CD4-positive, alpha-beta T cell treated with Interleukin-10 for 1 hour (primary cell): ENCODE data around the gene SLC39A8.
"Not testable (repeated sequence)": the region's sequence is repeated elsewhere in the genome, so short reads cannot be mapped to it uniquely, and the experiment has no call there.

Source experiments
- DNase-seq: peaks from one replicate; pipeline ENCODE4 v3.0.0-alpha.2; 2020

Gene SLC39A8

GRCh38 chr4:102344954-102345794 lies at the start of gene SLC39A8:
SLC39A8 (minus strand) TSS chr4:102345482; CDS start chr4:102344662, 820 bp downstream.
- peak; percentile 87 for DNase-seq

- no peak for DNase-seq
Measured at GRCh38 chr4:102392033-102392744, 46.9 kb upstream of the SLC39A8 start.

DNA sequence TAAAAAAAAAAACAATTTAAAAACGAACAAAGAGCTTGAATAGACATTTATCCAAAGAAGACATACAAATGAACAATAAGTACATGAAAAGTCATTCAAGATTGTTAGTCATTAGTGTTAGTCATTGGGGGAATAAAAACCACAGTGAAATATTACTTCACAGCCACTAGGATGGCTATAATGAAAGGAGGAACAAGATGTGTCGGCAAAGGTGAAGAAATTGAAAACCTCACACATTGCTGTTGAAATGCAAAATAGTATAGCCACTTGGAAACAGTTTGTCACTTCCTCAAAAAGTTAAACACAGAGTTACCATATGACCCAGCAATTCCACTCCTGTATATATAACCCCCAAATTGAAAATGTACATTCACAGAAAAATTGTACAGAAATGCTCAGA lies 45.2 kb upstream of the SLC39A8 start:
- peak; percentile 13 for DNase-seq

- no peak for DNase-seq
Measured at GRCh38 chr4:102388611-102389010, 43.3 kb upstream of the SLC39A8 start.

DNA sequence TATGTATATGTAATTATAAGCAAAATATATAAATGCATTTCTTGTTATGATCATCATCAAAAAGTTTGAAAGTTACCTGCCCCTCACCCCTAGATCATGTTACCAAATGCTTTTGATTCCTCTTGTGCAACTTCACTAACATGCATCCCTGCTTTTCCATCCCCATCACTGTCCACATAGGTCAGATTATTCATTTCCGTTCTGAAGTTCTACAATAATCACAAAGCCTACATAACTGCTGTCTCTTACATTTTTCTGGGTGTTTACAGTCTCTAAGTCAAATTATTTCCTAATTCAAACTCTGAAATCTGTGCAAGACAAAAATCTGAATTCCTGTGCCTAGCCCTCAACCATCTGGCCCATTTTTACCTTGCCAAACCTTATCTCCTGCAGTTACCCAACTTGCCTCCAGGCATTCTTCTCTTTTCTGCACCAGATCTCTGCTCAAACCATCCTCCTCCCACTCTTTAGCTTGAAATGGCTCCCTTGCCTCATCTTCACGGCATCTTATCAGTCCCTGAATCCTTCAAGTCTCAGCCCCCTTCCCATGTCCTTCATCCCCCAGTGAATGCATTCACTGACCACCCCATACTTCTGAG lies 42.4 kb upstream of the SLC39A8 start:
- DNase-seq, result no peak

- DNase-seq, result no peak
Measured at GRCh38 chr4:102386966-102387365, 41.7 kb upstream of the SLC39A8 start.

- DNase-seq, result not testable (repeated sequence)
Measured at GRCh38 chr4:102380253-102380652, 35.0 kb upstream of the SLC39A8 start.

- DNase-seq, result no peak
Measured at GRCh38 chr4:102362922-102363432, 17.7 kb upstream of the SLC39A8 start.

DNA sequence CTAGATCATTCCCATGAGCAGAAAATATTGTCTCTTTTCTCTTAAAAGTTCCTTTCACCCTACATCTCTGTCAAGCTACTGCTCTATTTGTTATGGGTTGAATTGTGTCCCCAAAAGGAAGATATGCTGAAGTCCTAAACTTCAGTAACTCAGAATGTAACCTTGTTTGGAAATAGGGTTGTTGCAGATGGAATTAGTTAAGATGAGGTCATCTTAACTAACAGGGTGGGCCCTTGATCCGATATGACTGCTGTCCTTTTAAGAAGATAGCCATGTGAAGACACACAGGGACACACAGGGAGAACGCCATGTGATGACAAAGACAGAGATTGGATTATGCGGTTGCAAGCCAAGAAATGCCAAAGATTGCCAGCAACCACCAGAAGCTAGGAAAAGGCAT lies 12.8 kb upstream of the SLC39A8 start:
- no peak for DNase-seq

- not testable (repeated sequence) for DNase-seq
Measured at GRCh38 chr4:102357637-102358036, 12.4 kb upstream of the SLC39A8 start.

DNA sequence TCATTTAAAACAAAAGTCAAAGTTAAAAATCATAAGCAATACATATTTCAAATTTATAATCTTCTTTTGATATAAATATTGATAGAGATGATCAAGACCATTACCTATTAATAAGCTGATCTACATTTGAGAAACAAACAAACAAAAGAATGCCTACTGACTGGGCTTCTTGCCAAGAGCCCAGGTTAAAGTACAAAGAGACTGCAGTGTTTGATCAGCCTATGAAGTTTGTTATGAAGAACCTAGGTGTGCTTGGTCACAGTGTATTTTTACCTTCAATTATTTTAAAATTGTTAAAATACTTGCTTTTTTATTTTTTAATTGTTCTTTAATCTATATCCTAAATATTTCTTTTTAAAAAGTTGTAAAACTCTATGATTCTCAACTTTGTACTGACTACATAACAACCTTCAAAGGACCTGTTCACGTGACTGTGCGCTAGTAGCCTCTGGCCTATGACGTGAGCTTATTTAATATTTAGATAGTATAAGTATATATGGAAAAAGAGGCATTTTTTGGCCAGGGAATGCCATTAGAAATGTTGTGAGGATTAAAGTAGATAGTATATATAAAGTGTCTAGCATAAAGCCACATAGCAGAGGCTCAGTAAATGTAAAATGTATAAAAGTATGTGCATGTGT lies 11.4 kb upstream of the SLC39A8 start:
- DNase-seq, result no peak

DNA sequence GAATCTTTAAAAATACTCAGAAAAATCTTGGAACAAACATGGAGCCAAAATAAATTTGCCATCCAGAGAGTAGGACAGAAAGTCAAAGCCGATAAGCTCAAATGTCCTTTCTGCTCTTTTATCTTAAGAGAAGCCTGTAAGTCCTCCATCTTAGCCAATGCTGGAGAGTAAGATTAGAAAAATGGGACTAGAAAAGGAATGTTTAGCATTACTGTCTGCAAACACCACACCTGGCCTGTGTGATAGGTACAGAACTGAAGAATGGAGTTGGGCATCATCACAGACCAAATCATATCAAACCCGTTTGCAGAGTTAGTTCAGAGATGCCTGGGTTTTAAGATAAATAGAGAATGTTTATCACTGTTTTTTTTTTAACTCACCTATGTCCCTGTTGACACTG lies 10.5 kb upstream of the SLC39A8 start:
- no peak for DNase-seq

DNA sequence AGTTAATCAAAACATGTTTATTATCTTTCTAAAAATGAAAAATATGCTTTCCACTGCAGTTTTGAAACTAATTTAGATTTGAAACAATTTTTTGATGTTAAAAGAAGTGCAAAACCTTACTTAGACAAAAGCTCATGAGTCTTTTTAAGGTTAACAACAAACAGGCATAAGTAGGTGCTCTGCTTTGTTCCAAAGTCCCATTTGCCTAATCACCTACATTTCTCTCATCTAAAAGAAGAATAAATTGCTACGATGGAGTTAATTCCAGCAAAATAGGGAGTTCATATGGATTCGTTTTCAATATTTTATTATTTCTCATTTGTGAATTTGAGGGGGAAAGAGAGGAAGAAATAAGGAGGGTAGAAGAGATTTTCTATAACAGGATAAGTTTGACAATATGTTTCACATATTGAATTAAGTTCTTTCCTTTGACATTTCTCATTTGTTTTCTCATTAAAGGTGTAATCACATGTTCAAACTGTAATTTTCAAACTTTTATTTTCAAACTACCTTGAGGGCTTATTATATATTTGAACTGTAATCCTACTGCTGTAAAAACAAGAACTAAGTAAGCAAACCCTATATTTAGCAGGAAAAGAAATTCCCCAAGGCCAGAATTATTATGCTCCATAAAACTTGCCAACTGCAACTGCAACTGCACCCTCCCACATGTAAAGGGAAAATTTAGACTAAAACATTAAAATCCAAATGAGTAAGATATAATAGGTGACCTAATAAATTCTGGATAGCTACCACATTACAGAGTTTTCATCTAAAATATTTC lies 9.6 kb upstream of the SLC39A8 start:
- DNase-seq, result no peak

DNA sequence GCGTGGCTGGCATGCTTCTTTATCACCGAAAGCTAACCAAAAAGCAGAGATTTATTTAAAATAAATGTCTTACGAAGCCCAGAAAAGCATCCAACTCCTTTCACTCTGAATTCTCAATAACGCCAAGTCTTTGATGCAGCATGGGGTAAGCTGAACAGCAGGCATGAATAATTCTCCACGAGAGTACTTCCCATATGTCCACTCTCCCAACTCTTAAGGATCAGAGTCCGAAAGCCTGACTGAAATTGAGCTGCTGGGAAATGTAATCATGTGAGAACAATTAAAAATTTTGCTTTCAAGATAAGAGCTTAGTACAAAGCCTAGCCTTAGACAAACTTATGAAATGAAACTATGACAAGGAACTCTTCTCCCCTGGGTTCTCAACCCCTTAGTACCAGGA lies 7.5 kb upstream of the SLC39A8 start:
- DNase-seq, result no peak

DNA sequence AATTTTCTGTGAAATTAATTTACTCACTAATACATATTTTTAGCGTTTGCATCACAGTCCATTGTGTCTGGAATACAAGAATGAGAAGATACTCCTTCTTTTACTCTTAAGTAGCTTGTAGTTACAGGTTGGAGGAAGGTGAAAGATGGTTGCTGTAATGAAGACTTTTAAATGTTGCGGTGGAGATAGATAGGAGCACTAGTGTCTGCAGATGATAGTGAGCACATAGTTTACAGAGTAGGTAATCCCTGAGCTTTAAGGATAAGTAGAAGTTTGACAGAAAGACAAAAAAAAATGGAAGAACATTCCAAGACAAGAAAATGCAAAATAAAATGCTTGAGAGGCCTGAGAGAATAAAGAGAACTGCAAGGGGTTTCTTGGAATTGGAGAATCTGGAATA lies 5.4 kb upstream of the SLC39A8 start:
- no peak for DNase-seq

- DNase-seq, result no peak
Measured at GRCh38 chr4:102348701-102349100, 3.4 kb upstream of the SLC39A8 start.

- peak; percentile 19 for DNase-seq
Measured at GRCh38 chr4:102345795-102346100, 466 bp upstream of the SLC39A8 start.

GRCh38 chr4:102344520-102344953 lies 745 bp downstream of the SLC39A8 start:
- peak; percentile 68 for DNase-seq

DNA sequence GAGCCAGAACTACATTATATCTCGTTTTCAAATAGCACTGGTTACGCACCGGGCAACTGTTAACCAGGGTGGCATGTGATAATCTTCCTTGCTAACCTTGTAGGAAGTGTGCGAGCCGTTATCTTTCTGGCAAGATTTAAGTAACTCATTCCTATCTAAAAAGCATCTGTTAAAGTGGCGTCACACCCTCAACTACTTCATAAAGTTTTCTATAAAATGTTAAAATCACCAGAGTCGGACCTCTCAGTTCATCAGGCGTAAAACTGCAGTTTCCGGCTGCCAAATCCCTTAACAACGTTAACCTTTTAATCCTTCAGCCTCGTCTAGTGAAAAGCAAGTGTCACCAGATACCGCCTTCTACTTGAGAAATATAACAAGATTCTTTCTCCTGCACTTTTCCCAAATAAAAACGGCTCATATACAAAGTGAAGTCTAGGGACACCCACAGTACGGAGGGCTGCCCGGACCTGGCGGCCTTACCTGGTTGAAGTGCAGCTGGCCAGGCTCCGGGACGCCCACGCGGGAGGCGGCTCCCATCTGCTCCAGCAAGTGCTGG lies 1.2 kb downstream of the SLC39A8 start:
- no peak for DNase-seq

DNA sequence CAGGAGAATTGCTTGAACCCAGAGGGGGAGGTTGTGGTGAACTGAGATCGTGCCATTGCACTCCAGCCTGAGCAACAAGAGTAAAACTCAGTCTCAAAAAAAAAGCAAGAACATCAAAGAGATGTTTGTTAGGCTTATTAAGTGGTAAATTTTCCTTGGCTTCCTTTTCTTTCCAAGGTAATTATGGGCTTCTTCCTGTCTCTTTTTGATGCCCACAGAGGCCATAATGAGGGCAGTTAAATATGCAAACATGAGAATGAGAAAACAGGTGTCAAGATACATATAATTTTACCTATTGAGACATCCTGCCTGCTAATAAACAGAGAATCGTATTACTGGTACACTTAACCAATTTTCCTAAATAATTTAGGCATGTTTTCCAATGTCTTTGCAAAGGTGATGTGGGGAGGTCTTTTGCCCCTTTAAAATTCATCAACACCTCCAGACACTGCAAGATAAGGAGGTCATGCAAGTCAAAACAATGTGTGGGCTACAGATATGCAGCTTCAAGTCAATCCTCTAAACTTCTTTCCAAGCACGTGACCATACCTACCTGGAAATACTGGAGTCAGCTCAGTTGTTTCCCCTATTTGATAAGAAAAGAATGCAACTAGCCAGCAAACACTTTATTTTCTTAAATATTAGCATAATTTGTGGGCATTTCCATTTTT lies 2.7 kb downstream of the SLC39A8 start:
- no peak for DNase-seq

GRCh38 chr4:102341201-102341600 lies 4.1 kb downstream of the SLC39A8 start:
- no peak for DNase-seq

DNA sequence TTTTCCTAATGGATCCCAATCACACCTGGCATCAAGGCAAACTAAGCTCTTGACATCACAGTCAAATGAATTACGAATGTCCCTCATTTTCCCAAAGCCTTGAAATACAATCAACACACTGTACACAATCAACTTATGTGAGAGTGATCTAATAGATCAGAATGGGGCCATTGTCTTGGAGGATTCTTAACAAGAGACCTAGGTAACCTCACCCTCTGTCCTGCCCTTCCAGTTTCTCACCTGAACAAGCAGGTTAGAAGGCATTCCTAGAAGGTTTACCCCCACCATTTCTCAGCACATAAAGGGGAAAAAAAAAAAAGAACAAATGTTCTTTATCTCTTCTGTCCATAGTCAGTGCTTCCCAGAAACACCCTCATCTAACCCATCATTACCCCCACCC lies 6.3 kb downstream of the SLC39A8 start:
- no peak for DNase-seq
